SH-SY5Y (cell line): ENCODE measurements around the gene CCR7.

Experiments
- GATA2 ChIP-seq: IDR thresholded peaks from 2 replicates; pipeline ENCODE4 v1.6.1; 2011; ENCODE audit warnings: mild to moderate bottlenecking, low read depth, low read length
- GATA3 ChIP-seq: IDR thresholded peaks from 2 replicates; pipeline ENCODE4 v1.6.1; 2011; ENCODE audit warnings: low read depth, mild to moderate bottlenecking, low read length, moderate library complexity

The CCR7 gene

DNA sequence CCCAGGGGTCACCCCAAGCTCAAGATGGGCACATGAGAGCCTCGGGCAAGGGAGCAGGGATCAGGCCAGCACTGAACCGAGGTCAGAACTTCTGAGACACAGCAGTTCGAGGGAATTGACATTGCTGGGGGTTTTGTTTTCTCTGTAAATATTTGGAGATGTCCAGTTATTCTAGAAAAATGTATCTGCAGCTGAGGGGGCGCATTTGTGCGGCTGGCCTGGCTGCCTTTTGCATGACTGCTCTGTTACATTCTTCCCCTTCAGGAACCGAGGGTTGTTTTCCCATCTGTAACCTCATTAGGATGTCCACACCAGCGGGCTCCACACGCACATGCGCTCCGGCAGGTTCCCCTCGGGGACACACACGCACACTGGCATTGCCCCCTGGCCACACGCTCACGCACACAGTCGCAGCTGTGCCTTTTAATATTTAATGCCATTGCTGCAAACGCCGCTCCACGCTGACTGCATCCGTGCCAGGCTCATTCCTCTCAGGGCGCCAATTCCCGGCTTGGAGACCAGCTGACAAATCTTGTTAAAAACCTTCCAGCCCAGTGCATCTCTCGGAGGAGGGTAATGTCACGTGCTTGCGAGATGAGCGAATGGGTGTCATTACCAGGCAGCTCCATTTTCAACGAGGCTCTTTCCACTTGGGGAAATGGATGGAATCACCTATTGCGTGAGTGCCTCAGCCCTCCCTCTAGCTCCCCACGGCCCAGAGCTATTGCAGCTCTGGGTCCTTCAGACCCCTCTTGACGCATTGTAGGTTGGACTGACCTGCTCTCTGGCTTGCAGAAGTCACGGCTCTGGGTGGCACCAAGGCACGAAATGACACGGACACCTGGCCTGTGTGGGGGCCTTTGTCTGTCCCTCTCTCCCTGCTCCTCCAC is 13.1 kb downstream of the CCR7 start:
- TF ChIP-seq GATA3, result no peak

GRCh38 chr17:40551091-40551878 is 14.0 kb downstream of the CCR7 start:
- TF ChIP-seq GATA2, result no peak
- no peak for TF ChIP-seq GATA3

- TF ChIP-seq GATA2, result no peak
- TF ChIP-seq GATA3, result no peak
These were observed 14.7 kb downstream of the CCR7 start for GRCh38 chr17:40550608-40551007.

DNA sequence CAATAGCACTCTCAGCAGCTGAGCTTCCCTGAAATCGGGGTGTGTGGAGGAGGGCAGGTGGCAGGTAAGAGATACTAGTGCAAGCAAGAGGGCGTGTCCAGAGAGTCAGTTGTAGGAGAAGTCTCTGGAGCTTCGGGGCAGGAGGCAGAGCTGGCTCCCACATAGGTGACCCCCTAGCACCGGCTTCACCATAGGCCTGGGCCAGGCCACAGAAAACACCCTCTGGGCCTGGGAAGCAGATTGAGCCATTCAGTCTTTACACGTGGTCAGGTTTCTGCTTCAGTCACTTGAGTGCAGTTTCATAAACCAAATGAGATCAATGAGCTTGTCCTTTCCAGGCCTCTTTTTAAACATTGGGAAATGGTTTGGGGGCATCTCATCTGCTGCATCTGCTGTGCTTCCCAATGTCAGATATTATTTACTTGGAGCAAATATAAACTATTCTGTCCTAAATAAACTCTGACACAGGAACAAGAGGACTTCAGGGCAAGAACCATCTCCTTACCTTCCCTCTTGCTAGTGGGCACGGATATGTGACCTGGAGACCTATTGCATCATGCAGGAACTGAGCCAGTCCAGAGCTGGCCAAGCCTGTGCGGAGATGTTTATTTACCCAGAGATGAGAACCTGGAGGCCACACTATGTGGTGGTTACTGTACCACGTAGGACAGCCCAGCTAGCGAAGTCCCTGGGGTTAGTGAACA is 16.1 kb downstream of the CCR7 start:
- TF ChIP-seq GATA2 (no peak), GATA3 (no peak)

GRCh38 chr17:40548491-40548981 is 16.7 kb downstream of the CCR7 start:
- TF ChIP-seq GATA2, result no peak
- no peak for TF ChIP-seq GATA3

DNA sequence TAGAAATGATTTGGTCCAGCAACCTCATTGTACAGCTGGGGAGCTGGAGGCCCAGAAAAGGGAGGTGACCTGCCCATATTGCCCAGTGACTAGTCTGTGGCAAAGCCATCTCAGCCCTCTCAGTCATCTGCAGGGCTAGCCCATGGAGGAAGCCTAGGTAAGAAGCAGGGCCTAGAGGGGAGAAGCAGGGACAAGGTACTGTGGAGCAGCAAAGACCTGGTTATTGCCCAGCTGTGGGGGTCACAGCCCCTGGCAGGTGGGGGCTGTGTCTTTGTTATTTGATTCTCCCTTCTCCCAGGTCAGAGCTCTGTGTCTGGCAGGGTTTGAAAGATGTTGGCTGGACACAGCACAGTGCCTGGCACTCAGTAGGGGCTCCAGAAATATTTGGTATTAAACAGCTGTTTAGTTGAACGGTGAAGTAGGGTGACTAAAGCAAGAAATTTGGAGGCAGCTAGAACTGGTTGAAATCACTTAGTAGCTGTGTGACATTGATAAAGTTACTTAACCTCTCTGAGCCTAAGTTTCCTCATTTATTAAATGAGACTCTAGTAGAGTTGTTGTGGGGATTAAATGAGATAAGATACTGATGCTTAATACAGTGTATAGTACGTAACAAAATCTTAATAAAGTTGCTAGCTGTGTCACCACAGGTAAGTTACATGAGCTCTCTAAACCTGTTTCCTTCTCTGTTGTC is 17.3 kb downstream of the CCR7 start:
- TF ChIP-seq GATA3, result no peak
- TF ChIP-seq GATA2, result no peak

- no peak for TF ChIP-seq GATA3
- no peak for TF ChIP-seq GATA2
These were observed 18.0 kb downstream of the CCR7 start for GRCh38 chr17:40547079-40547784.

- TF ChIP-seq GATA2 (no peak), GATA3 (no peak)
These were observed 19.6 kb downstream of the CCR7 start for GRCh38 chr17:40545660-40546059.

- no peak for TF ChIP-seq GATA2
- no peak for TF ChIP-seq GATA3
These were observed 22.5 kb downstream of the CCR7 start for GRCh38 chr17:40542558-40543411.

GRCh38 chr17:40541873-40542557 is 23.3 kb downstream of the CCR7 start:
- no peak for TF ChIP-seq GATA2
- TF ChIP-seq GATA3, result no peak

DNA sequence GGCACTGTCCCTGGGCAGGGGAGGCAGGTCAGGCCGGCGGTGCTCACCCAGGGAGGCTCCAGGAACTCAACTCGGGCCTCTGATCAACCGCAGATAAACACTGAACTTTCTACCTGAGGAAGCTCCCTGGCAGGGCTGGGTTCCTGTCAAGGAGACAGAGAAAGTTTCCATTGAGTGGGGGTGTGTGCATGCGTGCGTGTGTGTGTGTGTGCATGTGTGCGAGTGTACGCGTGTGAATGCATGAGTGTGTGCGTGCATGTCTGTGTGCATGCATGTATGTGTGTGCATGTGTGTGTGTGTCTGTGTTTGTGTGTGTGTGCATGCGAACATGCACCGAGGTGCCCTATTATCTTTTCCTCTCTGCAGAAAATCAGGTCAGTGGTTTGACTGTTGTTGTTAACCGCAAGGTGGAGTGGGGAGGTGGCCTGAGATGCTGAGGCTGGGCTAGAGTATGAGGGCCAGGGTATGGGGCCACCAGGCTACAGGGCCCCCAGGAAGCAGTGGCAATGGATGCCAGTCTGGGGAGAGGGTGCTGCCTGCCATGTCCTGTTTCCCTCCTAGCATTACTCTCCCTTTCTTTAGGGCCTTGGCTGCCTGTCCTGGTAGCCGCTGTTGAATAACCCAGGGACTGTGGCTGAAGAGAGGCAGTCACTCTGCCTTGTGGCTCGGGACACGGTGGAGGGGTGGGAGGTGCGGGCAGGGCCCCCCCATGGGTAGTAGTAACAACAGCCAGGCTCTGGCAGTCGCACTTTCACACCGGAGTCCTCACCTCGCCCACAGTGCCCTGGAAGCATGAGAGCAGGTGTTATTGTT is 24.0 kb downstream of the CCR7 start:
- TF ChIP-seq GATA2 (no peak), GATA3 (no peak)
